GM19324 (cell line): Measurements from ENCODE around the gene SHTN1.

Experiments
- ATAC-seq: cut with Tn5 transposase; IDR thresholded peaks from one replicate; pipeline ENCODE4 v1.9.1; 2021; ENCODE audit warnings: mild to moderate bottlenecking, moderate library complexity; ENCODE audit not compliant: unreplicated experiment, low FRiP score

Gene SHTN1

GRCh38 chr10:116919164-116919563, 85.8 kb downstream of the SHTN1 start:
- no peak for ATAC-seq

- no peak for ATAC-seq
These were observed 86.4 kb downstream of the SHTN1 start for GRCh38 chr10:116918583-116918982.

GRCh38 chr10:116917481-116917880, 87.5 kb downstream of the SHTN1 start:
- no peak for ATAC-seq

GRCh38 chr10:116915340-116915739, 89.6 kb downstream of the SHTN1 start:
- no peak for ATAC-seq

- no peak for ATAC-seq
These were observed 91.3 kb downstream of the SHTN1 start for GRCh38 chr10:116913695-116914094.

- ATAC-seq, result no peak
These were observed 92.8 kb downstream of the SHTN1 start for GRCh38 chr10:116912162-116912561.

- ATAC-seq, result no peak
These were observed 94.1 kb downstream of the SHTN1 start for GRCh38 chr10:116910910-116911309.

- no peak for ATAC-seq
These were observed 95.7 kb downstream of the SHTN1 start for GRCh38 chr10:116909307-116909706.

- ATAC-seq, result no peak
These were observed 97.6 kb downstream of the SHTN1 start for GRCh38 chr10:116907245-116907987.

GRCh38 chr10:116905845-116906210, 99.2 kb downstream of the SHTN1 start:
- no peak for ATAC-seq

- no peak for ATAC-seq
These were observed 105.4 kb downstream of the SHTN1 start for GRCh38 chr10:116899626-116900025.

- no peak for ATAC-seq
These were observed 111.3 kb downstream of the SHTN1 start for GRCh38 chr10:116893686-116894037.

- ATAC-seq, result no peak
These were observed 111.9 kb downstream of the SHTN1 start for GRCh38 chr10:116892907-116893685.

GRCh38 chr10:116891208-116891607, 113.8 kb downstream of the SHTN1 start:
- ATAC-seq, result no peak

- ATAC-seq, result no peak
These were observed 115.9 kb downstream of the SHTN1 start for GRCh38 chr10:116889066-116889465.

GRCh38 chr10:116888380-116889055, 116.5 kb downstream of the SHTN1 start:
- no peak for ATAC-seq

GRCh38 chr10:116886772-116887171, 118.2 kb downstream of the SHTN1 start:
- no peak for ATAC-seq

GRCh38 chr10:116882639-116883038, 122.3 kb downstream of the SHTN1 start:
- ATAC-seq, result no peak

GRCh38 chr10:116880716-116881482, 124.1 kb downstream of the SHTN1 start:
- ATAC-seq, result no peak

- ATAC-seq, result no peak
These were observed 125.2 kb downstream of the SHTN1 start for GRCh38 chr10:116879817-116880216.

- ATAC-seq, result no peak
These were observed 126.9 kb downstream of the SHTN1 start for GRCh38 chr10:116878123-116878522.
